IPS-18c (cell line): ENCODE results near the gene DUOX1.

ENCODE experiments used
- H3K4me3 ChIP-seq: 2 replicates; pipeline ENCODE4 v1.7.0; 2013; ENCODE audit warnings: low read depth, mild to moderate bottlenecking, low read length, moderate library complexity; ENCODE audit not compliant: insufficient read depth
- H3K9me3 ChIP-seq: one replicate; pipeline ENCODE4 v1.6.1; 2013; ENCODE audit warnings: mild to moderate bottlenecking, low read length, moderate library complexity; ENCODE audit not compliant: control insufficient read depth, insufficient read depth

The DUOX1 gene

DNA sequence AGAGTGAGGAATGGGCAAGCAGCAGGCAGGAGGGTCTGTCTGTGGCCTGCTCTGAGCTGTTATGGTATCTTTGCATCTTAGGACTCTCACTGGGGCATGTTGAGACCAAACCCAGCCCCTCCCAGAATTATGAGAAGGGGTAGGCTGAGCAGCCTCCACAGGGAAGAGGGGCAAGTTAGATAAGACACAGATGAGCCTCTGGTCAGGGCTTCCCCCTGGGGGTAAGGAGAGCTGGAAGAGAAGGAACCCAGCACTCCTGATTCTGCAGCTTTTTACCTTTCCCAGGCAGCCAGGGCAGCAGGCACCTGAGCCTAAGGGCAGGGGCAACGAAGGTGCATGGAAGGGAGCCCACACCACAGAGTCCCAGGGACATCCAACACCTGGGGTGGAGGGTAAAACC is 19.3 kb downstream of the DUOX1 start:
- no peaks in the 10 kb centered on the region for H3K9me3 ChIP-seq
- no peak overlapping the region for H3K4me3 ChIP-seq

DNA sequence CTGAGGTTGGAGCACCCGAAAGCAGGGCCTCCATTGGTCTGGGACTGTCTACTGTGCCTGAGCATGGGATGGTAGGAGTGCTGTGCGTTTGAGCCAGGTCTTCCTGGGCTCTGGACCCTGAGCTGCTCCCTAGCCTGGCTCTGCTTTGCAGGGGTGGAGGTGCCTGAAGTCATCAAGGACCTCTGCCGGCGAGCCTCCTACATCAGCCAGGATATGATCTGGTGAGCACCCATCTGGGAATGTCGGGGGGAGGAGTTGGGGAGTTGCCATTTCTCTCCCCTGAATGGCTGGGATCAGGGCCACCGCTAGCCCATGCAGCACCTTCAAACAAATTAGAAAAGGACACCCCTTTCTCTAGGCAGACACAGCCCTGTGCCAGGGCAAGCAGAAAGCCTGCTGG is 20.7 kb downstream of the DUOX1 start:
- H3K4me3 ChIP-seq: no peak overlapping the region
- no peaks in the 10 kb centered on the region for H3K9me3 ChIP-seq

DNA sequence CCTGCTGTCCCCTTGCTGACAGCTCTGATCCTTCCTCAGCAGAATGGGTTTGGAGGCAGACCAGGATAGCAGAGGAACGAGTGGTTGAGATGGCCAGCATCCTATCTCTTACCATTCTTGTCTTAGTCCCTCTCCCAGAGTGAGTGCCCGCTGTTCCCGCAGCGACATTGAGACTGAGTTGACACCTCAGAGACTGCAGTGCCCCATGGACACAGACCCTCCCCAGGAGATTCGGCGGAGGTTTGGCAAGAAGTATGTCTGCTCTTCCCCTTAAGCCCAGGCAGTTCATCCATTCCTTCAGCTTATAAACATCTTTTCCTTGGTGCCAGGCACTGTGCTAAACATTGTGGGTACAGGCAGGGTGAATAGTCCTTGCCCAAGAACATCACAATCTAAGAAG is 21.2 kb downstream of the DUOX1 start:
- H3K9me3 ChIP-seq: no peaks in the 10 kb centered on the region
- no peak overlapping the region for H3K4me3 ChIP-seq

DNA sequence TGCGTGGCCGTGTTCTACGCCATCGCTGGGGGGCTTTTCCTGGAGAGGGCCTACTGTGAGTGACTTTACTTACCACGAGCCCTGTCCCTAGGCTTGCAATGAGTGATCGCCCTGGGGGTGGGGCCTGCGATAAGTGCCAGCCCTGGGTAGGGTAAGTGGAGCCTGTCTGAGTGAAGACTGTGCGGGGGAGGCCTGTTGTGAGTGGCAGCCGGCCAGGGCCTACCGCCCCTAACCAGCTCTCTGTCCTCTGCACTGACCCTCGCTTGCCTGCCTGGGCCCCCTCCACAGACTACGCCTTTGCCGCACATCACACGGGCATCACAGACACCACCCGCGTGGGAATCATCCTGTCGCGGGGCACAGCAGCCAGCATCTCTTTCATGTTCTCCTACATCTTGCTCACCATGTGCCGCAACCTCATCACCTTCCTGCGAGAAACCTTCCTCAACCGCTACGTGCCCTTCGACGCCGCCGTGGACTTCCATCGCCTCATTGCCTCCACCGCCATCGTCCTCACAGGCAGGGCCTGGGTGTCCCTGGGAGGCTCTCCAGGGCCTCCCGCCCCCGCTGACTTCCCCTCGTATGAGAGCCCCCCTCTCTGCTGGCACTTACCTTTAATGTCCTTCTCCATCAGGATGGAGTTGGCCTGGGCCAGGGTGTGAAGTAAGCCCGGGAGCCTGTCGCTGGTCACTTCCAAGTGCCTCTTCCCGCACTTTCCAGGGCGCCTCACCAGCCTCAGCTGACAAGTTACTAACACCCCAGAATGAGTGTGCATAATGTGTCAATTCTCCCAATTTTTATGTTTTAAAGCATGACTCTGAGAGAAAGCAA is 22.4 kb downstream of the DUOX1 start:
- Histone ChIP-seq H3K9me3 (no peaks in the 10 kb centered on the region), H3K4me3 (no peak overlapping the region)

DNA sequence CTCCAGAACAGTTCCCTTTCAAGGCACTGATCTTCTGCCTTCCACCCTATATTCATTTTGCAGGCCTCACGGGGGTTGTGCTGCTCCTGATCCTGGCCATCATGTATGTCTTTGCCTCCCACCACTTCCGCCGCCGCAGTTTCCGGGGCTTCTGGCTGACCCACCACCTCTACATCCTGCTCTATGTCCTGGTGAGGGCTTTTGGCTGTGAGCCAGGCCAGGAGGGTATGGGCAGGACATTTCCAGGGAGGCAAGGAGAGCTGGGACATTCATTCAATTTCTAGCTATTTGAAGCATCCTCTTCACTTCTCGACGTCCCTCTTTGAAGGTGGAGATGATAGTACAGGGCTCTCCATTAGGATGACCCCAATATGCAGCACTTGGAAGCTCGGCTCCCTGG is 25.9 kb downstream of the DUOX1 start:
- Histone ChIP-seq H3K9me3 (no peaks in the 10 kb centered on the region), H3K4me3 (no peak overlapping the region)

DNA sequence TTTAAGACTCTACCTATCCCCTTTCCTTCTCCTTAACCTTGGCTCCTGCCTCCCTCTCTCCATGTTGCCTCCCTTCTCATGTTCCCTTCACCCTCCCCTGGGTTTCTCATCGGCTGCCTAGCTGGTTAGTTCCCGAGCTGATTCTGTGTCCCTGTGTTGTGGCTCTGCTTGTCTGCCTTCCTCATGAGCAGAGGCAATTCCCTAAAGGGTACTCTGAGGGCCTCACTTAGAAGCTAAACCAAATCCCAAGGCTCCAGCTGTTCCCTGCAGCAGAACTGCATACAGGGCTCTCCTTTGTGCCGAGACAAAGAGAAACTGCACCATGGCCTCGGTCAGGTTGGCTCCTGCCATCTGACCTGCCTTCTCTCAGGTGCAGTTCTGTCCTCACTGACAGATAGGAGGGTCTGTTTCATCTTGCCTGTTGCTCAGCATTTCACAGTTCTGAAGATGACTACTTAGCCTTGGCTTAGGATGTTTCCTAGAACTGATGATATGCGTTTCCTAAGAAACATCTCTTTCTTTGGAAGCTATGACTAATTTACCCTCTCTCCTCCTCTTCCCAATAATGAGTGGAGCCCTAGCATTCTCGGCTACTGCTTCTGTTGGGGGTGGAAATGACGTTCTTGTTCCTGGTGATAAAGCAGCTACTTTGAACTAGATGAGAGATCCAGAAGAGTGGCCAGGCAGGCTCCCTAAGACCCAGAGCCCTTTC is 27.1 kb downstream of the DUOX1 start:
- Histone ChIP-seq H3K4me3 (no peak overlapping the region), H3K9me3 (no peaks in the 10 kb centered on the region)

DNA sequence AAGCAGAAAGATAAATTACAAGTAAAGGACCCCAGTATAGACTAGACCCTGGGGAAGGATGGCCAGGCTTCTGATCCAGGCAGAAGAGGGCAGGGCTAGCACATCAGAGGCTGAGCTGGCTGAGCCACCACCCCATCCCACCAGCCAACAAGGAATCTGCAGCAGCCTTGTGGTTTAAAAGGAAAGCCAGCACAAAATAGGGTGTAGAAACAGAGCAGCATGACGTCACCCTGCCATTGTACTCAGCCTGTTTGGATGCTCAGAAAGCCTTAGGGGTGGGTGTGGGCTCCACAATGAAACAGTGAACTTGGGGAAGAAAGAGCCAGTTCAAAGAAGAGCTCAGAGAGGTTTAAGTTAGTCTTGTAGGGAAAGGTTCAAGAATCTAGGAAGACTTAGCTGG is 28.2 kb downstream of the DUOX1 start:
- Histone ChIP-seq H3K9me3 (no peaks in the 10 kb centered on the region), H3K4me3 (no peak overlapping the region)

DNA sequence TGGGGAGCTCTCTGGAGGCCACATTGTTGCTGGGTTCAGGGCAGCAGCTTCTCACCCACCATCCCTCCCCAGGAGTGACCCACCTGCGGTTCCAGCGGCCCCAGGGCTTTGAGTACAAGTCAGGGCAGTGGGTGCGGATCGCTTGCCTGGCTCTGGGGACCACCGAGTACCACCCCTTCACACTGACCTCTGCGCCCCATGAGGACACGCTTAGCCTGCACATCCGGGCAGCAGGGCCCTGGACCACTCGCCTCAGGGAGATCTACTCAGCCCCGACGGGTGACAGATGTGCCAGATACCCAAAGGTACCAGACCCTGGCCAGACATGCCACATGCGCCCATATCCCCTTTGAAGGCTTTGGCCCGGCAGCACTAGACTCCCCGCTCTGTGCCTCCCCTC is 31.9 kb downstream of the DUOX1 start:
- Histone ChIP-seq H3K9me3 (no peaks in the 10 kb centered on the region), H3K4me3 (no peak overlapping the region)

DNA sequence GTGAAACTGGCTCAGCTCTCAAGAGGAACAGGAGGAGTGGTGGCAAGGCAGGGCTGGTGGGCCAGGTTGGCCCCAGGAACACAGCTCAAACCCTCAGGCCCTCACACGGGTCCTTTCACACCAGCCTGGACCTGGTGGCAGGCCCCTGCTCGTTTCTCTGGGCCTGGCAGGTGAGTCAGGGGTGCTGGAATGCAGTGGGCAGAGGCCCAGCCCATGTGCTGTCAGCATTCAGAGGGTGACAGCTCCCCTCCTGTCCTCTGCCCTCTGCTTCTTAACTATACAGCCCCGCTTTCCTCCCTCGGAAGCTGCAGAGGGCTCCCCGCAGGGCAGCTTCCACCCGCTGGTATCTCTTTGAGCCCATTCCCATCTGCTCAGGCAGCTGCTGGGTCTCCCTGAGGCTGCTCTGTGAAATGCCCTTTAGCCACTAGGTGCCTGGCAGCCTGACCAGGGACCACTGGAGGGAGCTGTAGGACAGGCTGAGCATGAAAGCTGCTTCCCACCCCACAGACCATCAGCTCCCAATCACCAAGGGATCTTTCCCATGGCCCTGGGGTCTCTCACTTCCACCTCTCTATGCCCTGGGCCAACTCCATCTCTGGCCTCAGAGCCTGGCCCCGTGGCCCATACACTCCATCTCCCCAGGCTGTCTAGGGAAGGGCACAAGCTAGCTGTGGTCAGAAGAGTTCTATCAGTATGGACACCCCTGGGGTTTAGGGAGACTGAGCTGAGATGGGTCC is 33.1 kb downstream of the DUOX1 start:
- H3K4me3 ChIP-seq: no peak overlapping the region
- no peaks in the 10 kb centered on the region for H3K9me3 ChIP-seq

DNA sequence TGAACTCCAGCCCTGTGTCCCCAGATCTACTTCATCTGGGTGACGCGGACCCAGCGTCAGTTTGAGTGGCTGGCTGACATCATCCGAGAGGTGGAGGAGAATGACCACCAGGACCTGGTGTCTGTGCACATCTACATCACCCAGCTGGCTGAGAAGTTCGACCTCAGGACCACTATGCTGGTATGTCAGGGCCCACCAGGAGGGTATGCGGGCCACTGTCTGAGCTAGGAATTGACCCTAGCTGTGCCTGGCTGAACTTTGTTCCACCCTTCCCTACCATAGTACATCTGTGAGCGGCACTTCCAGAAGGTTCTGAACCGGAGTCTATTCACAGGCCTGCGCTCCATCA is 33.7 kb downstream of the DUOX1 start:
- H3K9me3 ChIP-seq: no peaks in the 10 kb centered on the region

DNA sequence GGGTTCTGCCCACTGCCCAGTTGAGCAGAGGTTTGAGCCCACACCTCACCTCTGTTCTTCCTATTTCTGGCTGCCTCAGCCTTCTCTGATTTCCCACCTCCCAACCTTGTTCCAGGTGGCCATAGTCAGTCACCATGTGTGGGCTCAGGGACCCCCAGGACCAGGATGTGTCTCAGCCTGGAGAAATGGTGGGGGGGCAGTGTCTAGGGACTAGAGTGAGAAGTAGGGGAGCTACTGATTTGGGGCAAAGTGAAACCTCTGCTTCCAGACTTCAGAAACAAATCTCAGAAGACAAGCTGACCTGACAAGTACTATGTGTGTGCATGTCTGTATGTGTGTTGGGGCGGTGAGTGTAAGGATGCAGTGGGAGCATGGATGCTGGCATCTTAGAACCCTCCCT is 35.1 kb downstream of the DUOX1 start:
- H3K4me3 ChIP-seq: no peak overlapping the region
- no peaks in the 10 kb centered on the region for H3K9me3 ChIP-seq

More for the DNA sequence above, 33.7 kb downstream of the DUOX1 start:
- H3K4me3 ChIP-seq: no peak overlapping the region

DNA sequence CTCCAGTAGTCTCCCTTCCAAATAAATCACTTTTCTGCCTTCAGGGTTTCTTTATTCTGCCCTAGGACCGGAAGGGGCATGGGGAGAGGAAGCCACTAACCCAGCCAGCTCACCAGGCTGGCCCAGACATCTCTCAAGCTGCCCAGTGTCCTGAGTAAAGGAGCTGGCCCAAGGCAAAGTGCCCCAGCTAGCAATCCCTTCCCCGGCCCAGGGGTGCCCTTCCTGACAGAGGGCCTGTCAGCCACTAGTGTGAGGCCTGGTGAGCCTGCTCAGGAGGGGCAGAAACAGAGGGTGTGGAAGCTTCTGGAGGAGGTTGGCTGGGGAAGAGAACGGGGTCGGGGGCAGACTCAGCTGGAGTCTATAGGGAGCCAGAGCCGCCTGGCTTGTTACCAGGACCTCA is 35.7 kb downstream of the DUOX1 start:
- no peak overlapping the region for H3K4me3 ChIP-seq
- H3K9me3 ChIP-seq: no peaks in the 10 kb centered on the region

DNA sequence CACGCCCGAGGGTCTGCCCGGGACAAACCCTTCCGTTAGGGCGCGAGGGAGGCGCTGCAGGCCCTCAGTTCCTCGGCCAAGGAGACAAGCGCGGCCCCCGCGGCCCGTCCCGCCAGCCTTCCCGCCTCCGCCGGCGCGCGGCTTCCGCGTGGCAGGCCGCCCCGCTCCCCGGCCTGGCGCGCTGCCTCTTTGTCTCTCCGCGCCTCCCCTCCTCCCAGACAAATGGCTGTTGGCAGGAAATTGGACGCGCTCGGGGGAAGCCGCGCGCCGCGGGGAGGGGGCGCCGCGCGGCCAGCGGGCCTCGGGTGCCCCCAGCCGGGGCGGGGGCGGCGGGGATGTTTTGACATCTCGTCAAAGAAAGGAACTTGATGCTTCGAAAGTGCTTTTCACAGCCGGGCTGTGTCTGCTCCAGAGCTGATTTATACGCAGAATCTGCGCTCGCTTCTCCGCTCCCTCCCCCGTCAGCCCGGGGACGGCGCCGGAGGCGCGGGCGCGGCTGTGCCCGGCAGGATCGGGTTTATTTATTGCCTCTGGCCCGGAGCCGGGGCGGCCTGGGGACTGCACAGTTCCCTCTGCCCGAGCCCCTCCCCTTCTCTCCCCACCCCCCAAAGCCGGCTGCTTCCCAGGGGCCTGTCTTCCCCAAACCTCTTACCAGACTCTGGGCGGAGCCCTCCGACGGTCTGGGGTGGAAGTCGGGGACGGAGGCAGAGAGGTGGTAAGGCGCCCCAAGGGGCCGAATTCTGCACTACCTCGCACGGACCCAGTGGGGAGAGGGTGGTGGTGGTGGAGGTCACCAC is 37.2 kb downstream of the DUOX1 start:
- H3K9me3 ChIP-seq: no peaks in the 10 kb centered on the region
- peak overlapping the region; percentile 68 for H3K4me3 ChIP-seq

DNA sequence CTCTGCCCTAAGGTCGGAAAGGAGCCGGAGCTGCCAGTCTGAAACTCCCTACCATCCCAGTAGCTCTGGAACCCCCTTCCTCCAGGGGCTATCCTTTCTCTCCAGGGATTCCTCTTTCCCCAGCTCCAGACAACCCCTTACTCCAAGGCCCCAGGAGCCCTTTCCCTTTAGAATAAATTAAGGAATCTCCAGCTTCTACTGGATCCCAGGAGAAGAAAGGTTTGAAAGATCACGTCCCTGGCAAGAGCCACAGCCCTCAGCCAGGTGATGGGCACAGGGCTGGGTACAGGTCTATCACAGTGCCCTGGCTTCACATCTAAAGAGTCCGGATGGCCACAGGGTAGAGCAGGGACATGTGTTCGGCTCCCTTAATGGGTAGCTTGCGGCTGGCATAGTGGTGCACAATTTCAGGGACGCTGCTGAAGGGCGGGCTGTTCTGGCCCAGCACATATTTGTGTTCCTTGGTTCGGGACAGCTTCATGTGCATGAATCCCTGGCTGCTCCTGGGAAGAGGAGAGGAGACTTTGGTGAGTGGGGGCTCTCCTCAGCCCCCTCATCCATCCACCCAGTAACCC is 37.9 kb downstream of the DUOX1 start:
- peak overlapping the region; percentile 68; the same call in 1 of the 2 replicates for H3K4me3 ChIP-seq
- H3K9me3 ChIP-seq: no peaks in the 10 kb centered on the region

DNA sequence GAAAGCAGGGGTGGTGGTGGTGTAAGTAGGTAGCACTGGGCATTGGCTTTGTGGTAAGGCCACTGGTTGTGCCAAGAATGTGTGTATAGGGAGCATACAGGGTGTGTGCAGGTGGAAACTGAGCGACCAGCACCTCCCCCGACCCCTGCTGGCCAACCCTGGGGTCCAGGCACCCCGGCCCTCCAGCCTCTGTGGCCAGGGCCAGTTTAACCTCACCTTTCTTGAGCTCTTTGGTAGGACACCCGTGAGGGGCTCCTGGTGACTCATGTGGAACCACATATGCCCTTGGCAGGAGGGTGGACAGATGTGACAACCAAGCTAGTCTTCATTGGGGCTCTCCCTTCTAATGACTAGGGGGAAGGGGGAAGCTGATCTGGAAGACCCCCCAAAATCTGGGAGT is 38.5 kb downstream of the DUOX1 start:
- Histone ChIP-seq H3K4me3 (no peak overlapping the region), H3K9me3 (no peaks in the 10 kb centered on the region)

DNA sequence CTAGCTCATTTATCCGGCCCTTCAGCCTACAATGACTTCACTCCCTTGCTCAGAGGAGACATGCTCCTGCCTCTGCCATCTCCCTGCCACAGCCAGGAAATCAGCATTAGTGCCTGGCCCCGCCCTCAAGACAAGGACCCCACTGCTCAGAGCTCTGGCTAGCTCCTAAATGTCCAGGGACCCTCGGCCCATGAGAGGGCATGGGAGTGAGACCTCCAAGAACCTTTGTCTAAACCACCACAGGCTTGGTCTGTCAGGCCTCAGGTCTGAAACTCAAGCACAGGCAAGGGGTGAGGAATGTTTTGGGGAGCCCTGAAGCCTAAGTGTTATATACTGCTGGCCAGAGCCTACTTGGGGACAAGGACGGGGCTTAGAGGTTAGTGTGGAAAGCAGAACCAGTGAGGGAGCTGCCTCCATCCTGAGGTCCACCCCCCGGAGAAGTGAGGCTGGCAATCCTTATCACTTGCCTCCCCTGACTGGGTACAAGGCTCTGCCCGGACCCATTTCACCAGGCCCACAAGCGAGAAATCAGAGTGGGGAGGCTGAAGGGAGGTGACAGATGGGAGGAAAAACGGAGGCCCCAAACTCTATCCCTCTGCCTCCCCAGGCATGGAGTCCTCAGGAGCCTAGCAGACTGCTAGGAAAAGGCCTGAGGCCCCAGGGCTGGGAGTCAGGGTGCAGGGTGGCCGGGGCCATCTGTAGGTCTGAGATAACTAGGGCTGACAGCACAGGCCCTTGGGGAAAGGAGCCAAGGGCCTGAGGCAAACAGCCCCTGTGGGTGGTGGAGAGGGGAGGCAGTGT is 39.2 kb downstream of the DUOX1 start:
- Histone ChIP-seq H3K4me3 (no peak overlapping the region), H3K9me3 (no peaks in the 10 kb centered on the region)
